GM18858 (cell line): ENCODE data around the gene SLFNL1.

Experiments used
- ATAC-seq: cut with Tn5 transposase; IDR thresholded peaks from one replicate; pipeline ENCODE4 v1.9.1; 2021; ENCODE audit not compliant: unreplicated experiment

Gene SLFNL1

DNA sequence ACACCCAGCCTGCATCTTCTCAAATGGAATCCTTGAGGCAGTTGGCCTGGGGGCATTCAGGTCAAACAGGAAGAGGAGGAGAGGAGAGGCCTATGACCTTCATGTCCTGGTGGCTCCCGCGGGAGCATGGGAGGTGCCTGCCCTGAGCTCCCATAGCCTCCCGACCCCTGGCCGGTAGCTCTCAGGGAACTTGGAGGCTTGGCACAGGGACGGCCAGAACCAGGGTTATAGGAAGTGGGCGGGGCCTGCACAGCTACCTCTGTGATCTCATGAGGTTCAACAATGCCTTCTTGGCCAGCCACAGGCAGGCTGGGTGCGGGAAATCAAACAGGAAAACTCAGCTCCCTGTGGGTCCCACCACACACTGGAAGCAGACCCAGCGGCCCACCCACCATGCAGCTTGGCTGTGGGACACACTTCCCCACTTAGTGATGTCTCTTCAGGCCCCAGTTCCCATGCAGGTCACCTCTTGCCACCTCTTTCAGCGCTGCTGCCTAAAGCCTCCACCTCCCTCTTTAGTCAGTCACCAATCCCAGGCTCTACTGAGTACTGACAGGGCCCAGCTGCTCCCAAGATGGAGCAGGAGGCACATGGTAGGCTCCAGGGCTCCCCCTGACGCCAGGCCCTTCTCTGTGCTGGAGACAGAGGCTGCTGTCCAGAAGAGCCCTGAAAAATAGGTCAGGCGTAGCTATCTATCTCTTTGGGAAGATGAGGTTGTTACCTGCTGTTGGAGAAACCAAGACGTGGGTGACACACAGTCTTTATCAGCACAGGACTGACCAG is at the start of gene SLFNL1:
SLFNL1 (minus strand) TSS at position 200 of the 783 bp plus-strand sequence. CDS start 1,065 bp downstream, outside the sequence.
- no peak for ATAC-seq

DNA sequence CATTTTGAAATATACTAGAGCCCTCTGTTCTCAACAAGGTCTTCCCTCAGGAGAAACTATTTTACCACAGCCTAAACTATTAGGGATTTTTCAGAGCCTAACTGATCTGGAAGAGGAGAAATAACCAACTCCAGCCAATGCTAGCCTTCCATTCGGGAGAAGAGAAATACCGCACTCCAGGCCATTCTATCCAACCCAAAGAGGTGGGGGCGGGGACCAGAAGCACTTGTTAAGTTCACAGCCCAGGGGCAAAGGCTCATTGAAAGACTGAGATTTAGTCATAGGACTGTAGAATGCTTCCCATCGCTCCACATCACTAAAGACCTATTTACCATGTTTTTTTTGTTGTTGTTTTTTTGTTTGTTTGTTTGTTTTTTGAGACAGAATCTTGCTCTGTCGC is 35.4 kb upstream of the SLFNL1 start:
- no peak for ATAC-seq

DNA sequence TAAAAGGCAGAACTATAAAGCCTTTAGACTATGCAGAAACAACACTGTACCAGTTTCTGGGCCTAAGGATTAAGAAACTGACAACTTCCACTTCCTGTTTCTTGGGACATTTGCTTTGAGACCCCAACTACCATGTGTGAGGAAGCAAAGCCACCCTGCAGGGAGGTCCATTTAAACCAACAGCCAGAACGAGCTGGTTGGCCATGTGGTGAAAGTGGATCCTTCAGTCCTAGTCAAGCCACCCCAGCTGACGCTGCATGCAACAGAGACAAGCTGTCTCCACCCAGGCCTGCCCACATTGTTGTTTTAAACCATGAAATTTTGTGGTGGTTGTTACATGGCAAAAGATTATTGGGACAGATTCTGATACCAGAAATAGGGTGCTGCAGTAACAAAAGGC is 31.8 kb upstream of the SLFNL1 start:
- no peak for ATAC-seq

DNA sequence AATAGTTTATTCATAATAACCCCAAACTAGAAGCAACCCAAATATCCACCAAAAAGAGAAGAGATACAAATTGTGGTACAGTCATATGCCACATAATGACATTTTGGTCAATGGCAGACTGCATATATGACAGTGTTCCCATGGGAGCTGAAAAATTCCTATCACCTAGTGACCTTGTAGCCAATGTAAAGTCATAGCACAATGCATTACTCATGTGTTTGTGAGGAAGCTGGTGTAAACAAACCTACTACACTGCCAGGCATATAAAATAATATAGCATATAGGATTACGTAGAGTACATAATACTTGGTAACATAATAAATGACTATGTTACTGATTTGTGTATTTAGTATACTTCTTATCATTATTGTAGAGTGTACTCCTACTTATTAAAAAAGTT is 29.5 kb upstream of the SLFNL1 start:
- ATAC-seq, result no peak

DNA sequence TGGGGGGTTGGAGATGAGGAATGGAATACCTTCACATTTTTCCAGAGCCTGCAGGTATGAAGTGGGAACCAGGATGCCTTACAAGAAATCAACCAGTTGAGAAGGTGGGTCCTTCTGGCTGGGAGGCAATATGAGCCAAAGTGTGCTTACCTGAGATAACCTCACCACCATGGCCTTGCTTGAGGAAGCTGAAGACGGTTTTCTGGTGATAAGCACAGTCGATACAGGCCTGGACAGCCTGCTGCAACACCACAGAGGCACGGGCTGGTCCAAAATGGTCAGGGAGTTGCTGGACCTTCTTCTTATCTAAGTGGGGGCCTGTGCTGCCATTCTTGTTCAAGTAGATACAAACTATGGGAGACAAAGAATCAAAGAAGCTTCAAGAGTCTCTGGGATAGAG is 27.0 kb upstream of the SLFNL1 start:
- no peak for ATAC-seq

DNA sequence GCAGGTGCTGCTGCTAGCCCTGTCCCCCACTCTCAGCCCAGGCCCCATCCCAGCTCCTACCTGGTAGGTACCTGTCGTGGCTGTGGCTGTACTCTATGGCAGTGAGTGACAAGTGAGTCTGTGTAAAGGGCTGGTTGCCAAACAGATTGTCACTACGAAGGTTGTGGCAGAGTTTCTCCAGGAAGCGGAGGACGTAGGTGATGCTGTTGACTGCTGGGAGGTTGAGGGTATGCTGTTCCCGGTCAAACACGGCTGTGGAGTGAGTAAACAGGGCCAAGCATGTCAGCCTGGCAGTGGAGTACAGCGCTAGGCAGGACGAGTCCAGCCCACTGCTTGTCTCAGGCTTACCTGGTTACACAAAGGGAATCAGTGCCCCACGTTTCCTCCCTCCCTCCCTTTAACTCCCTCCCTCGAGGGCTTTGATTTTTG is 24.8 kb upstream of the SLFNL1 start:
- ATAC-seq, result no peak

DNA sequence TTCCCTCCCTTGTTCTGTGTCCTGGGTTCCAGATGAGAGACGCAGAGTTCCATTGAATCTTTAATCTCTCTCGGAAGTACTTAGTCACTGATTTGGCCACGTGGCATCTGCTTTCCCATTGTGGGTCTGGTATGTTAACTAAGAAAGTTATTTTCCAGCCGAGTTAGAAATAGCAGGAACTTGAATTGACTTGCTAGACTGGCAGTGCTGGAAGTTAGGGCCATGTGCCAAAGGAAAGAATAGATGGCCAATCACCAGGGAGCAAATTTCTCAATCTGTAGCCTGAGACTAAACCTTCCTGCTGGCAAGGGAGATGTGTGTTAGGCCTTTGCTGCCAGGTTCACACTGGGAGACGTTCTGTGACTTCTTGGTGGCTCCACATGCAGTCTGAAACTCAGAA is 24.2 kb upstream of the SLFNL1 start:
- no peak for ATAC-seq

DNA sequence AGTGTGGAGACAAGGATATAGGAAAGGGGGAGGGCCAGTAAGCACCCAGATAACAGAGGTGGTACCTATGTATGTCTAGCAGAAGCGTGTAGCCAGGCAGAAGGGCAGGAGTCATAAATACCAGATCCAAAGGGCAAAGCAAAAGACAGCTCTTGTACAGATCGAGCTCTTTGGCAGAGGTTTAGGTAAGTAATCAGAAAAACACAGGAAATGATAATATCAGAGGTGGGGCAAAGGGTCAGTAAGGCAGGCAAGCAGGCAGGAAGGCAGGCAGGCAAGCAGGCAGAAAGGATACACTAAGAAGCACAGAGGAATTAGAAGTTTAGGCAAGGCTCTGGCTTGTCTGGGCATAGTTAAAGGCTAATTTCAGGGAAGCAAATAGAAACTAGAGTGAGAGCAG is 22.7 kb upstream of the SLFNL1 start:
- no peak for ATAC-seq

DNA sequence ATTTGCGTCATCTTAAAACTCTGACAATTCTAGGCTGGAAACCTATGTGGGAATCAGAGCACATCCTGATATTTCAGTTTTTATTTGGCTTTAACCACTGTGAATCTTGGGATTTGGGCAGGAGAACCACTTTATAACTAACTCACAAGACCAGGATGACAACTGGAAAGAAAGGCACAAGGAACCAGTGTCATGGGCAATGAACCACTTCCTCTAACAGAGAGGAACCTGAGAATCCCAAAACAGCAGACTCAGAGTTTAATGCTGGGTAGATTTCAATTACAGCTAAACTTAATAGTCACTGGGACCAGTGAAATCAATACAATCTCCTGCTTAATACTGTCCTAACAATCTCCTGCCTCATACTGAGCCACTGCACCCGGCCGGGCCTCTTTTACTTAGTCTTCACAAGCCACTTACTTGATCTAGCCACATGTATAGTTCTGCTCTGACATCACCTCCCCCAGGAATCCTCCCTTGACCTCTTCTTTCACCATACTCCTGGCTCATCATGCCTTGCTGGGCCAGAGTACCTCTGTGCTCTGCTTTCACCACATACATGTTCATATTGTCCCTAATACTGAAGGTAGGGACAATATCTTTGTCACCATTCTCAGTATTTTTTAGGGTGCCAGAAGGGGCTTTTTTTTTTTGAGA is 20.2 kb upstream of the SLFNL1 start:
- no peak for ATAC-seq

DNA sequence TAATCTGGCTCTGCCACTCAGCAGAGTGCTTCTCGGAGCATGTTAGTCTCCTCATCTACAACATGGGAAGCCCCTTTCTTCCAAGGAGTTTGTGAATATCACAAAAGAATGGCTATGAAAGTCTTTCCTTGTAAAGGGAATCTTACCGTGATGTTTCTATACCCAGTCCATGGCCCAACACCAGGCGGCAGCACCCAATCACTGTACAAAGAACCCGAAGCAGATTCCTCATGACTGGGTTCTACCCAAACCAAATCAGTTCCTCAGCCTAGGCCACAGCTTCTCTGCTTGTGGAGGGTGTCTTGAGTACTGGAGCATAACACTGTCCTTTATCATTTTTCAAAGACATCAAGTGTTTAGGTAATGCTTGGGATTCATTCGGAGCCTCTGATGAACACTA is 16.6 kb upstream of the SLFNL1 start:
- ATAC-seq, result no peak

DNA sequence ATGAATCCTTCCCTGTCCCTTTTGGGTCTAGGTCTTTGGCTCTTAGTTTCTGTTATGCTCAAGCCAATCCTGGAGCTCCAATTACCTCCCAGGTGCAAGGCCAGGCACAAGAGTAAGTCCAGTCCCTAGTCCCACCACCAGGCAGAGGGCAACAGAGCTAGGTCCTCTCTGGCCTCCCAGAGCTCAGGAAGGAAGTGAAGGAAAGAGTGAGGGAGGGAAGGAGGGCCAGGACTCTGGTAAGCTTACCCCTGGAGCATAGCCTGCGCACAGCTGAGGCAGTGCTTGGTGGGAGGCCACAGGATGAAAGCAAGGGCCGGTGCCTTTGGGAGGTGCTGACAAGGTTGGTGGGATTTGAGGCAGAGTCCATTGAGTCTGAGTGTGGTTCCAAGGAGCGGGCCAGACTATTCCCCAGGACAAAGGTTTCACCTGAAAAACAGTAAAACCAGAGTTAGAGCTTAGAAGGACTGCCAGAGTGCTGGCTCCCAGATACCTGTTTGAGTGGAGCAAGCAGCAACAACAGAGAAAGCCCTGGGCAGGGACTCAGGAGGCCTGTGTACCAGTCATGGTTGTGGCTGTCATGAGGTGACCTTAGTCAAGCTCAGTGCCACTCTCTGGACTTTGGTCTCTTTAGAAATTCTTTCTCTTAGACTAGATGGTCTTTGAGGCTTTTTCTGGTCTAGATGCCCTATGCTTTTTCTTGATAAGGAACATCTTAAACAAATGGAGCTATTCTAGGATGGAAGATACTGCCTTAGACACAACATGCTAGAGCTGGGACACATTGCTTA is 15.8 kb upstream of the SLFNL1 start:
- ATAC-seq, result no peak

DNA sequence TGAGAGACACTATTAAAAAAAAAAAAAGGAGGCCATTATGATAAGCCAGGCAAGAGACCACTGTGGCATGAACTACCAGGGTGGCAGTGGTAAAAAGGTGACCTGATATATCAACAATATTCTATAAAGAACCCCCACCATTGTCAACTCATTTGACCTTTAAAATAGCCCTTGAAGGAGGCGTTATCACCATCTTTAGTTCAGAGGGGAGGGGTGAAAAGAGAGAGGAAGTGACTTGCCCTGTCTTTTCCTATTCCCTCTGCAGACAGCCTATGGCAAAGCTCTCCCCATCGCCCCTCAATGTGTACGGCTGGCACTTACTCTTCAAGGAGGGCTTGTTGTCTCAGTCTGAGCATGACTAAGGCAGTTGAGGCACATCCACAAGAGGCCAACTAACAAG is 11.7 kb upstream of the SLFNL1 start:
- no peak for ATAC-seq

DNA sequence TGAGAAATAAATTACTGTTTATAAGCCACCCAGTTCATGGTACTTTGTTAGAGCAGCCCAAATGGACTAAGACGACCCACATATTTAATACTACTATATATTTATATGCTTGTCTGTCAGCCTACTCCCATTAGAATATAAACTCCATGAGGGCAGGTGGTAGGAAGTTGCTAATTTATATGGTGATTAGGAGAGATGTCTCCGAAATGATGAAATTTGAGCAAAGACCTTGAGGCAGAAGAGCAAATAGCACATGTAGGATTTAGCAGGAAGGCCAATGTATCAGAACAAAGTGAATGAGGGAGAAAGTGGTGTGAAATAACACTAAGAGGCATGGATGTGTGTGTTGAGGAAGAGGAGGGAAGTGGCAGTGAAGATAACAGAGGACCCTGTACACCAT is 10.6 kb upstream of the SLFNL1 start:
- ATAC-seq, result no peak

DNA sequence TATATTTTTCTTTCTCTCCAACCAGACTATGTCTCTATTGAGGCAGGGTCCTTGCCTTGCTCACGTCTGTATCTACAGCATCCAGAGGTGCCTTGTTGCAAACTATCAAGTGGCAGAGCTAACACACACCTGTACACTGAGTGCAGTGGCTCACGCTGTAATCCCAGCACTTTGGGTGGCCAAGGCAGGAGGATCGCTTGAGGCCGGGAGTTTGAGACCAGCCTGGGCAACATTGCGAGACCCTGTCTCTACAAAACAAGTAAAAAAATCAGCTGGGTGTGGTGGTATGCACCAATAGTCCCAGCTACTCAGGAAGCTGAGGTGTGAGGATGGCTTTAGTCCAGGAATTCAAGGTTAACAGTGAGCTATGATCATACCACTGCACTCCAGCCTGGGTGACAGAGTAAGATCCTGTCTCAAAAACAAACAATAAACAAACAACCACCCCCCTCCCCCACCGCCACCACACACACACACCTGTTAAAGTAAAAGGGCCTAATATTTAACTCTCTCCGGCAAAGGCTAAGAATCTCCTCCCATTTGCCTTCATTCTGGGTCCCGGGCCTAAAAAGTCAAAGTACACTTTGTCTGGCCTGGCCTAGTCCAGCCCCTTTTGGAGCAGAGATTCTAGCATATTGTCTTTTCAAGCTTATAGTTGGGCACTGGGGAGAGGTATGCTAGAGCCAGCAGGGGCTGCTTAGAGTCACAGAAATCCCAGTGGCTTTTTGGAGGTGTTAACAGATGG is 9.5 kb upstream of the SLFNL1 start:
- no peak for ATAC-seq

DNA sequence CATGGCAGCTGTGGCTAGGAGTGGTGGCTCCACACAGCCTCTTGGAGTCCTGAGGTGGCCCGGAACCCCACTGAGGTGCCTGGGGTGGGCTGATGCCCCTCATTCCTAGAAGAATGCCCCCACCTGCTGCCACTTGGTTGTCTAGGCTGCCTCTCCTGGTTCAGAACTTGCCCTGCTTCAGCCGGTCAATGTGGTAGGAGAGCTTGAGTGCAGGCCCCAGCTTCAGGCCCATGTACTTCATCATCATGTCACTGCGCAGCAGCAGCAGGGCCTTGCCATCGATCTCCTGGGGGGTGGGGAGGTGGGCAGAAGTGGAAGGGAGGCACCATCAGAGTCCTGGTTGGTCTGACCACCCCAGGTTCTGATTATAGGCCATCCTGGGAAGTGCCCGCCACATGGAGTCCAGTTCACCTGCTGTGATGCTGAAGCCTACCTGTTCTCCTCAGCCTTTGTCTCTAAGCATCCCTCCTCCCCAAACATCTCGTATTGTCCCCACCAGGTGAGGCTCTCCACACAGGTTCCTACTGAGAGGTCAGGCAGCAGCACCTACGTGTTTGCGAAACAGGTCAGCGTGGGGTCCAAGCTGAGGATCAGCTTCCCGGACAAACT is 6.6 kb upstream of the SLFNL1 start:
- no peak for ATAC-seq

DNA sequence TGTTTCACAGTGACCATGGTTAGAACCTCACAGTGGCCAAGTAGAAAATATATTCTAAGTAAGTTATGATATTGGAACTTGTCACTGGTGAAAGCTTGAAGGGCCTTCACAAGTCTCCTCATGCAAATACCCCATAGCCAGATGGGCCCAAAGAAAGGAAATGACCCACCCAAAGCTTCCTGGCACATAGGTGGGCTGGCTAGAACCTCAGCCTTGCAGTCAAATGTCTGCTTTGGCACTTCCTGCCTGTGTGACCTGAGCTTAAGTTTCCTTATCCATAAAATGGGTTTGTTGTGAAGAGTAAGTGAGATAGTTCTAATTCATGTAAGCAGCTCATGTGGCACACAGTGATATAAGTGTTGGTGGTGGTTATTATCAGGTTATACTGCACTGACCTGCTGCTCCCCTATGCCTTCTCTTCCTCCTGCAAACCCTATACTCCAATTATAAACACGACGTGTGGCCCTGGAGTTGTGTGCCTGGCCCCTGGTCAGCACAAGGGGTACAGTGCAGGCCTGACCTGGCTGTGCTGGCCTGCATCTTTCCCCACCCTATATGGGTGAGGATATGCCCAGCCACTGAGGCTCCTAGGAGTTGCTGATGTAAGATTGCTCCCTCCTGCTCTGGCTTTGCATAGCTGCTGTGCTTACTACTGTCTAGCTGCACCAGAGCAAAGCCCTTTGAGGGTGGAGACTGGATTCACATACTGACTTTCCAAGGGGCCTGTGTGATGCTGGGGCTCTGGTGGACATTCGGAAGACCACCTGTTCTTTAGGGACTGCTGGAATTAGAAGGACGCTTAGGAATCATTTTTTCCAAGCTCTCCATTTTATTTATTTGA is 4.7 kb upstream of the SLFNL1 start:
- no peak for ATAC-seq

DNA sequence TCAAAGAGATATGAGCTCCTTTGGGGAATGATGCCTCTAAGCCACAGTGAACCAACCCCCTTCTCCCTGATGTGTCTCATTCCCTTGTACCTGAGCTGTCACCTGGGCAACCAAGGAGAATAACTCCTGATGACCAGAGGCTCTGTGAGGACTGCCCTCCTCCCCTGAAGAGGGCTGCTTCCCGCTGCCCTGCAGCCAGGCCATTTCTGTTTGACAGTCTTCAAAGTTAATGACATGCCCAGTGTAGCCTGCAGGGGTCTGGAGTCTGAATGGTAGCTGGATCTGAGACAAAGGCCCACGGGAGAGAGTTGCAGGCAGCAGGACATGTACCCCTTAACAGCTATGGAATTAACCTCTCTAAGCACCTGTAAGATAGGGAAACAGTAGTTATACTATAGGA is 3.4 kb upstream of the SLFNL1 start:
- ATAC-seq, result no peak

DNA sequence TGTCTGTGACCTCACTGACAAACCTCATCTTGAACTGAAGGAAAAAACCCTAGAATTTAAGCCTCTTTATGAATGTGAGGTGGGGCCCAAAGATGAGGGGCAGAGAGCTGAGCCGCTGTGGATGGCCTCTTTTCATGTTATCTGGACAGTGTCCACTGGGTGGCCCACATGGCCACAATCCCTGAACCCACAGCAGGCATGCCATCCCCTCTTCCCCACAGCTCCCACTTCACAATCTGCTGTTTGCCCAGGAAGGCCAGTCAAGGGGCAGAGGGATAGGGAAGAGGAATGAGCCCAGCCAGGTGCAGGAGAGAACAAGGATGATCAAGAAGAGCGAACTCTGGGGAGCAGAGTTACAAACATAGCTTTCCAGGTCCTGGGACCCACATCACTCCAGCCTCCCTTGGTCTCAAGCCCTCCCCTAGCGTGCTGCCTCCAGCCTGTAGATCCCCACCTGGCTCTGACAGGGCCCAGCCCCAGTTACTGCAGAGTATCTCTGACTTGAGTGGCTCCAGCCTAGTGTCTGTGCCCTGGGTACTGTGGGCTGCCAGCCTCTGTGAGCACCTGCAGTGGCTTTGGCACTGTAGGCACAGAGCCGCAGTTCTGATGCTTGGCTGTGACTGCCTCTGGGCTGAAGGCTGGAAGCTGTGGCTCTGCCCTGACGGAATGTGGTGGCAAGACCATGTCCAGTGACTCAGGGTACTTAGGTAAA is 1.9 kb upstream of the SLFNL1 start:
- no peak for ATAC-seq

DNA sequence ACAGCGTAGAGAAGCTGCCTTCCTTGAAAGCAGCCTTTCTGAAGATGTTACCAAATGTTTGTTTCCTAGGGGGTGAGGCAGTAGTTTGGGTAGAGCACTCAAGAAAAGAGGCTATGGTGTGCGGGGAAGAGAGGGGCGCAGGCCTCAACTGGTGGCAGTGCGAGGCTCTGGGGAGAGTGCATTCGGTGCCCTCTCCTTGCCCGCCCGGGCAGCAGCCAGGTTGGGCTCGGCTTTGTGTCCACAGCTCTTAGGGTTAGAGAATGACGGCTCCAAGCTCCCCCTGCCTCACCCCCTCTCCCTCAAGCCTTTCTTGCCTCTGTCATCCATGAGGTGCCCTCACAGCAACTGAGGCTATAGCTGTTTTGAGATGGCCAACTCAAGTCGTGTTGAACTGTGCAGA is 899 bp upstream of the SLFNL1 start:
- no peak for ATAC-seq
